Calu3 (cell line): ENCODE data around the gene FUT9. TPM values are rescaled to one million over a fixed set of nuclear protein-coding genes. Genes with fewer than 3 reads are reported as not detected.

ENCODE experiments used
- BruUV-seq: library from RNA; stranded (reverse); fragments of 400-500 nt; replicated peaks from 2 replicates; lab custom pipeline; 2021; lab: Mats Ljungman, UMichigan
- CTCF ChIA-PET: fragments of 300-600 bp; sonication (Branson Sonifier 250); formaldehyde crosslinking; loops from one replicate; lab custom pipeline; 2022; ENCODE audit warnings: antibody characterized with exemption; lab: Charles Lee
- DNase-seq: peaks from one replicate; pipeline ENCODE4 v3.0.0; 2022
- H3K27ac Mint-ChIP-seq: one replicate; pipeline ENCODE4 v1.8.0; 2022; ENCODE audit warnings: mixed read lengths; ENCODE audit not compliant: unreplicated experiment
- H3K27me3 Mint-ChIP-seq: one replicate; pipeline ENCODE4 v1.8.0; 2022; ENCODE audit warnings: mixed read lengths; ENCODE audit not compliant: unreplicated experiment
- H3K36me3 Mint-ChIP-seq: one replicate; pipeline ENCODE4 v1.8.0; 2022; ENCODE audit warnings: mild to moderate bottlenecking, moderate library complexity, mixed read lengths; ENCODE audit not compliant: insufficient read depth, unreplicated experiment
- H3K4me1 Mint-ChIP-seq: one replicate; pipeline ENCODE4 v1.8.0; 2022; ENCODE audit warnings: mild to moderate bottlenecking, low read depth, mixed read lengths; ENCODE audit not compliant: unreplicated experiment
- H3K4me3 Mint-ChIP-seq: one replicate; pipeline ENCODE4 v1.8.0; 2022; ENCODE audit warnings: mild to moderate bottlenecking, low read depth, moderate library complexity, mixed read lengths; ENCODE audit not compliant: unreplicated experiment
- H3K9me3 Mint-ChIP-seq: one replicate; pipeline ENCODE4 v1.8.0; 2022; ENCODE audit warnings: low read depth, mixed read lengths; ENCODE audit not compliant: unreplicated experiment
- CTCF ChIP-seq: fragments of 200-600 bp; IDR thresholded peaks from one replicate; pipeline ENCODE4 v1.8.0; 2022; ENCODE audit warnings: antibody characterized with exemption; ENCODE audit not compliant: unreplicated experiment
- intact Hi-C: fragments of 100-400 bp; cut with micrococcal nuclease; formaldehyde crosslinking; loops from one replicate; pipeline ENCODE4 v1.10.0; 2022; ENCODE audit not compliant: unreplicated experiment
- total RNA-seq: library from RNA; stranded (reverse); gene quantifications from 2 replicates; pipeline ENCODE4 v1.2.3, GENCODE V29; 2022

FUT9 gene
- total RNA-seq, 1 experiment from 2014 or later: 1.9 TPM

- BruUV-seq: no TSS peak
- DNase-seq: no peak
- no peaks in the 10 kb centered on the region for H3K36me3 Mint-ChIP-seq
- peaks cover 14% of the 10 kb centered on the region for H3K4me1 Mint-ChIP-seq
- no peak for TF ChIP-seq CTCF
- H3K9me3 Mint-ChIP-seq: peaks cover 4% of the 10 kb centered on the region
- CTCF ChIA-PET: no interaction called here
- no peaks in the 10 kb centered on the region for H3K27me3 Mint-ChIP-seq
- H3K4me3 Mint-ChIP-seq: no peak overlapping the region
- intact Hi-C loops: loop anchor here (5.0 kb wide), 1 partner anchor 357 kb away; the partner anchor contains the start of gene UFL1
- no peak overlapping the region for H3K27ac Mint-ChIP-seq
Measured at GRCh38 chr6:96164802-96165201, 149.0 kb downstream of the FUT9 start.

GRCh38 chr6:96171112-96171511 lies 155.3 kb downstream of the FUT9 start:
- peaks cover 4% of the 10 kb centered on the region for H3K9me3 Mint-ChIP-seq

GRCh38 chr6:96184798-96185197 lies 169.0 kb downstream of the FUT9 start:
- no peaks in the 10 kb centered on the region for H3K36me3 Mint-ChIP-seq
- CTCF ChIA-PET: no interaction called here
- H3K9me3 Mint-ChIP-seq: peaks cover 3% of the 10 kb centered on the region
- no peak for DNase-seq
- intact Hi-C loops: no loop called here
- peaks cover 35% of the 10 kb centered on the region for H3K4me1 Mint-ChIP-seq
- BruUV-seq: no TSS peak
- H3K27me3 Mint-ChIP-seq: no peaks in the 10 kb centered on the region
- no peak overlapping the region for H3K27ac Mint-ChIP-seq
- no peak for TF ChIP-seq CTCF
- no peak overlapping the region for H3K4me3 Mint-ChIP-seq

More at GRCh38 chr6:96171112-96171511, 155.3 kb downstream of the FUT9 start:
- intact Hi-C loops: no loop called here
- Mint-ChIP-seq H3K4me1 (no peaks in the 10 kb centered on the region), H3K36me3 (no peaks in the 10 kb centered on the region), H3K27ac (no peak overlapping the region), H3K27me3 (no peaks in the 10 kb centered on the region), H3K4me3 (no peak overlapping the region)
- DNase-seq: no peak
- CTCF ChIA-PET: interaction anchor here (0.6 kb wide), 1 partner anchor 125 kb away, joined by 3 read pairs; no protein-coding TSS in a partner anchor
- no TSS peak for BruUV-seq
- TF ChIP-seq CTCF: no peak

- CTCF ChIA-PET: interaction anchor here (1.3 kb wide), 1 partner anchor 31 kb away, joined by 3 read pairs; no protein-coding TSS in a partner anchor
- H3K27ac Mint-ChIP-seq: no peak overlapping the region
- peaks cover 7% of the 10 kb centered on the region for H3K9me3 Mint-ChIP-seq
- H3K27me3 Mint-ChIP-seq: no peaks in the 10 kb centered on the region
- no peaks in the 10 kb centered on the region for H3K36me3 Mint-ChIP-seq
- no TSS peak for BruUV-seq
- peaks cover 35% of the 10 kb centered on the region for H3K4me1 Mint-ChIP-seq
- H3K4me3 Mint-ChIP-seq: no peak overlapping the region
- intact Hi-C loops: no loop called here
- TF ChIP-seq CTCF: no peak
- no peak for DNase-seq
Measured at GRCh38 chr6:96186094-96186493, 170.3 kb downstream of the FUT9 start.
